ENCODE measurements around the gene PSTPIP1.

The PSTPIP1 gene

DNA sequence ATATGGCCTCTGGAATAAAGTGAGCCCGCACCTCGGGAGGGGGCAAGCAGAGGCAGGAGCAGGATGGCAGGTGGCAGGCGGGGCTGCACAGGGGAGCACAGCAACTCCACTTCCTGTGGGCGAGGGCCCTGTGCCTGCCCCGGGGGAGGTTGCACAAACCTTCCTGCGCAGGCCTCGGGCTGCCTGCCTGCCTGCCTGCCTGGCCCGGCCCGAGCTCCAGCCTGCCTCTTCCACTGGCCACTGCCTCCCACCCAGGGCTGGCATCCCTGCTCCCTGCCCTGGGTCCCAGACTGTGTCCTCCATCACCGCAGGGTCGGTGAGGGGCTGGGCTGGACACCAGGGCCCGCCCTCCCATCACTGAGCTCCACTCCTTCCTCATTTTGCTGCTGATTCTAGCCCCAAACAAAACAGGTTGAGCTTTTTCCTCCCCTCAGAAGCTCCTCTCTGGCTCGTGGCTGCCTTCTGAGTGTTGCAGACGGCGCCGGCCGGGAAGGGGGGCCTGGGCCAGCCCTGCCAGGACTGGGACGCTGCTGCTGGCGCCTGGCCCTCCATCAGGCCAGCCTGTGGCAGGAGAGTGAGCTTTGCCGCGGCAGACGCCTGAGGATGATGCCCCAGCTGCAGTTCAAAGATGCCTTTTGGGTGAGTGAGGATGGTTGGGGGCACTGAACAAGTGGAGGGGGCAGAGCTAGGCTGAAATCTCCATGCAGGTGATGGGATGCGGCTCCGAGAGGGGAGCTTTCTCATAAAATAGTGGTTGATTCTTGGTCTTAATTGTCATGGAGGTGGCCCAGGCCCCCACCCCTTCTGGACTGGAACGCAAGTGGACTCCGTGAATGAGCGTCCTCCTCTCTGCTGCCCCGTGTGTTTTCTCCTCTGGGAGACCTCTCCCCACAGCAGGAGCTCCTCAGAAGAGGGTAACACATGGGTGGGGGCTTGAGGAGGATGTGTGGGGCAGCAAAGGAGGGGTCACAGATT is at the start of gene PSTPIP1:
Gene PSTPIP1, plus strand, starts transcription at position 156 of the 975 bp plus-strand sequence. Its CDS starts 448 bp downstream, at position 604.
- DNase-seq (ENCODE audit: low read depth): no peak

DNA sequence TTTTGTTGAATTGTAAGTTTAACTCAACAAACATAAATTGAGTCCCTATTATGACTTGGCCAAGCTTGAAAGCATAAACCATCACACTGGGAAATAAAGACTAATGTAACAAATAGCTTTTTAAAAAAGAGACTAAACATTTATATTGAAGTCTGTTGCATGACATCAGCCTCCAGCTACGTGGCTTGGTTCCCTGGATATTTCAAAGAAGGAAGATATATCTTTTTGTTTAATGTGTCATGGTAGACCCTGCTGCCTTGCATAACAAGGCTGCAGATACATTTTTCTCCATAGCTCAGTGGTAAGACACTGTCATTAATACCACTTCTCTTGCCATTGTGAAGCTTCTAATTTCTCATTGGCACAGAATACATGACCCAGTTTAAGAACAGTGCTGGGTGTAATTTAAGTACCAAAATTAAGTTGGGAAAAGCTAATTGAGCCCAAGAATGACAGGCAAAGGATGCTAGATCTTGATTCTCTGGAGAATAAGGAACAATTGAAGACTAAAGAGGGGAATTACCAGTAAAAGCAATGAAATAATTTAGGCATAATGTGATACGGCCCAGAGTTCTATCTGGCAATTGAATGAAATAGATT is 49.3 kb upstream of the PSTPIP1 start:
- no peak for DNase-seq (ENCODE audit: low read depth)

DNA sequence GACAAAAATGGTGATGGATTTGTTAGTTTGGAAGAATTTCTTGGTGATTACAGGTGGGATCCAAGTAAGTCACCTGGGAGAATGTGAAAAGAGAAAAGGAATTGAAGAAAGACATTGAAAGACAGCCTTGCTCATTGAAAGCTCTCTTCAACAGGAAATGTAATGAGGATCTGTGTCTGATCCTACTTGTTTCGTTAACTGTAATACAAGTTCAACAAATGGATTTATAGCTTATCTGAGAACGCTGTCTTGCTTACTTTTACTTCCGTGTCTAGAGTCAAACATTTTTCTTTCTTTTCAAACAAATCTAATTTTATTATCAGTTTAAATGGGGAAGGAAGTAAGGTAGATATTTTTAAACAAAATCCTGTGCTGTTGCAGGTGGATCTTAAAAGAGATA is 47.5 kb upstream of the PSTPIP1 start:
- DNase-seq (ENCODE audit: low read depth): no peak

DNA sequence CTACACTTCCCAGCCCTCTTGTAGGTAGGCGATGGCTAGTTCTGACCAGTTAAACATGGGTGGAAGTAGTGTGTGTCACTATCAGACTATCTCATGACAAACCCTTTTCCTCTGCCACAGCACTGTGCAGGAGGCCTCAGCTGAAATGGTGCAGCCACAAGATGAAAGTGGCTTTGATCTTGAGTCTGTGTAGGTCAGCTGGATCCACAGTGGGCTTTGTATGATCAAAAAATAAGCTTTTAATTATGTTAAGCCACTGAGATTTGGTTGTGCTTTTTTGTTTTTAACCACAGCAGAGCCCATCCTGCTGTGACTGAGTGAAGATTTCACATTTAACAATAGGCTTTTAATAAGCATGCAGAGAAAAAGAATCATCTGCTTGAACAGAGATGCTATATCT is 43.7 kb upstream of the PSTPIP1 start:
- no peak for DNase-seq (ENCODE audit: low read depth)

DNA sequence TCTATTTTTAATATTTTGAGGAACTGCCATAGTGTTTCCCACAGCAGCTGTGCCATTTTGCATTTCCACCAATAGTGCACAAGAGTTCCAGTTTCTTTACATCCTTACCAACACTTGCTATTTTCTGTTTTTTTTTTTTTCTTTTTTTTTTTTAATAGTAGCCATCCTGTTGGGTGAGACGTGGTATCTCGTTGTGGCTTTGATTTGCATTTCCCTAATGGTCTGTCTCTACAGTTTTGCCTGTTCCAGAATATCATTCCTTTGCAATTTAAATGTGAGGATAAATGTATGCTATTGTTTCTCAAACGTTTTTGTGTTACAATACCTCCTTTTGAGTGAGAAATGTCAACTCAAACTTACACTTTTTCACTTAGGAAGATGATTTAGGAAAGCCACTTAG is 41.0 kb upstream of the PSTPIP1 start:
- DNase-seq (ENCODE audit: low read depth): no peak

DNA sequence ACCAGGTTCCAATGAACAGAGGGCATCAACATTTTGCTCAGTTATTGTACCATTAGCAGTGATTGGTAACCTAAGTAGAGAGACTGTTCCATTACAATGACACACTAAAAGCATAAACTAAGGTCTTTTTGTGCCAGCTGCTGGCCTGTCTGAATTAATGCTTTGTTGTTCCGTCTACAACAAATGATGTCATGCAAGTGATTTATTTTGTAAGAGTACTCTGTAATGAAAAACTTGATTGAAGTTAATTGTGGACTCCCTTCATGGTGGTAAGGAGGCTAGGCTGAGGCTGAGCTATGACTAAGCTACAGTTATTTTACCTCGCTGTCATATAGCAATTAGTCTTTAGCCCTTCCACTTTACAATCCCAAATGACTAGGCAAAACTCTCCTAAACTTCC is 40.2 kb upstream of the PSTPIP1 start:
- no peak for DNase-seq (ENCODE audit: low read depth)

DNA sequence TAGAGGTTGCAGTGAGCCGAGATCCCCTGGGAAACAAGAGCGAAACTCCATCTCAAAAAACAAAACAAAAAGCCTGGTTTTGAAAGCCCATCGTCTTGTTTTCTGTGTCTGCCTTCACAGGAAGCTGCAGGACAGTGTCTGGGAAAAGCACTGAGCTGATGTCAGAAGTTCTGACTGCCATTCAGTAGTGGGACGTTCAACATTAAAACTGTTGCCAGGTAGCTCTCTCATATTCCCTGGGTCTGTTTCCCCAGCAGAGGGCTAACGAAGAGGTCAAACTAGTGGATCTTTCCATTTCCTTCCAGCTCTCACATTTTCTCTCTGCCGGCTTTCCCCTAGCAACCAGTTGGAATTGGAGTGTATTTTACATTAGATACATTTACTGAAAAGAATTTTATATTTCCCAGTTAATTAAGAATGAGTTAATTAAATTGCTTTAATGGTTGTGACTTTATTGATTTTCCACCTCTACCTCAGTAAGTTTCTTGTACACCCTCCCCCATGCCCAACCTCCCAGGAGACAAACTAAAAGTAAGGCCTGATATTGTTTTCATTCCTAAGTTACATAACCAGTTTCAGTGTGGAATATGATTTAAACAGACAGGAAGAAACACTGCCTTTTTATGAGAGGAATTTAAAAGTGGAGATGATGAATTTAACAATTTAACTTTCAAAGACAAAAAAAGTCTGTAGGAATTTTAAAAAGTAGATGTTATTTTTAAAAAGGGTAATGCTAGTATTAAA is 33.5 kb upstream of the PSTPIP1 start:
- no peak for DNase-seq (ENCODE audit: low read depth)

DNA sequence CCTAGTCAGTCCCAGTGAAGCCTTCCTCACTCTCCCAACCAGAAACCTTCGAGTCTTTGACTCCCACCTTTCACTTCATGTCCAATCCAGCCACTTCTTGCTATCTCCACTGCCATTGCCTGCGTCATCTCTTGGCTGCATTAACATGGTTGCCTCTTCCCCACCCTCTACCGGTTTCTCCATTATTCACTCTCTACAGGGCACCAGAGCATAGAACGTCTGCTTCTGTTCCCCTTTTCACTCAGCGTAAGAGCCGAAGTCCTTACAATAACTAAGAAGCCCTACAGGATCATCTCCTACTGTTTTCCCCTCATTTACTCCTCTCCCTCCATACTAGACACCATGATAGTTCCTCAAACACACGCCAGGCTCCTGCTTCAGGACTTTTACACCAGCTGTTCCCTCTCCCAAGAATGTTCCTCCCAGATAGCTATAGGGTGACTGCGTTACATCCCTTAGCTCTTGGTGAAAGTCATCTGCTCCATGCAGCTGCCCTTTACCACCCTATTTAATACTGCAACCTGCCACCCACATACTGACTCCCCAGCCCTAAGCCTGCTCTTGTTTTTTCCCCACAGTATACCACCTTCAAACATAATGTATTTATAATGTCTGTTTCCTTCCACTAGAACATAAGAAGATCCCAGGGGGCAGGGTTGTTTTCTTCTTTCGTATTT is 32.5 kb upstream of the PSTPIP1 start:
- DNase-seq (ENCODE audit: low read depth): no peak

DNA sequence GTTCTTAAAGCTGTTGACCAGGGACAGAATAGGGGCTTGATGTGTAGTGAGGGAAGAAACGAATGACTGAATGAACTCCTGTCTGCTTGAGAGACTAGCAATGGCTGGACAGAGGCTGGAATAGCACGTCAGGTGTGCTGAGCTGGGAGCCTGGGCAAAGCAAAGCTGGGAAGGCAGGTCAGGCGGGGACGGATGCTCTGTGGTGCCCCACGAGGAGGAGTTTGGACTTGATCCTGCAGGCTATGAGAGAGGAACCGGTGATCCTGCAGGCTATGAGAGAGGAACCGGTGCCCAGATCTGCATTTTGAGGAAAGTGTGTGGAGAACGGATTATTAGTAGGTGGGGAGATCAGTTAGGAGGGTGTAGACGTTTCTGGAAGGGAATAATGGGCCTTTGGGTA is 31.3 kb upstream of the PSTPIP1 start:
- no peak for DNase-seq (ENCODE audit: low read depth)

DNA sequence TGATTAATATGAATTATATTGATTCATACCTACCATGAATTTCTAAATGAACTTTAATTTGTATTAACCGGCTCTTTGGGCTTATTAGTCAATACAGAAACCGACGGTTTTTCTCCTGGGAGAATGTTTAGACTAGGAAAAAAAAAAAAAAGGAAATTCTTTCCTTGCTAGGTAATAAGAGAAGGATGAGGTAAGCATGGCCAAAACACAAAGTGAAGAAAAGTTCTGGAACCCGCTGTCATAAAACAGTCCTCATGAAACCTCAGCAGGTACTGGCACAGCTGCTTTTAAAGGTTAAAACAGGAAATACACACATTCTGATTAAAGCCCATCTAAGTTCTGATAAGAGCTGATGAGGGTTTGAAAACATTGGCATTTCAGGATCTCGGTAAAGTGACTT is 30.8 kb upstream of the PSTPIP1 start:
- no peak for DNase-seq (ENCODE audit: low read depth)

DNA sequence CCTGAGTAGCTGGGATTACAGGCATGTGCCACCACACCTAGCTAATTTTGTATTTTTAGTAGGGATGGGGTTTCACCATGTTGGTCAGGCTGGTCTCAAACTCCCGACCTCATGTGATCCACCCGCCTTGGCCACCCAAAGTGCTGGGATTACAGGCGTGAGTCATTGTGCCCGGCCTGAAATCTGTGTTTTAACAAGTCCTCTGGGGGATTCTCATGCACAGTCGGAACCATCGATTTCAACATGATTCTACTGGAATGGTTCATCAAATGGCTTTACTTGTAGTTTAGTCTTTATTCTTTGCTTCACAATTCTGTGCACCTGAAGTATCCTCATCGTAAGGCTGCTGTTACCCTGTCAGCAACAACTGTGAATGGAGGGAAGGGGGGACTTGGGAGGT is 28.9 kb upstream of the PSTPIP1 start:
- peak; percentile 58 for DNase-seq (ENCODE audit: low read depth)

DNA sequence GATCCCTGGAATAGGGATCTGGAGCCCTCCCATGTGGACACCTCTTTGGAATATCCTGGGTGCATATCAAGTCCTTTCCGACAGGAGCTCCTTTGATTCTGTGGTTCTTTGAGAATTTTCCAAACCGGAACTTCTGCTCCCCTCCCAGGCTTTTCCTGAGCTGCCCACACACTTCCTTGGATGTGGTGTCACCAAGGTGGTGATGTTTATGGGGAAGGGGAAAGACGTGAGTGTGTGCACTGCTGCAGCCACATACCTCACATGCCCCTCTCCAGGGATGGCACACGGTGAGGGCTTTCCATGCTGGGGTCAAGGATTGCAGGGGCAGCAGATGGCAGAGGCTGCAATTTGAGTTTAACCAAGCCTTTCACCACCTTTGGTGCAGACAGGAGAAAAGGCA is 27.9 kb upstream of the PSTPIP1 start:
- no peak for DNase-seq (ENCODE audit: low read depth)

DNA sequence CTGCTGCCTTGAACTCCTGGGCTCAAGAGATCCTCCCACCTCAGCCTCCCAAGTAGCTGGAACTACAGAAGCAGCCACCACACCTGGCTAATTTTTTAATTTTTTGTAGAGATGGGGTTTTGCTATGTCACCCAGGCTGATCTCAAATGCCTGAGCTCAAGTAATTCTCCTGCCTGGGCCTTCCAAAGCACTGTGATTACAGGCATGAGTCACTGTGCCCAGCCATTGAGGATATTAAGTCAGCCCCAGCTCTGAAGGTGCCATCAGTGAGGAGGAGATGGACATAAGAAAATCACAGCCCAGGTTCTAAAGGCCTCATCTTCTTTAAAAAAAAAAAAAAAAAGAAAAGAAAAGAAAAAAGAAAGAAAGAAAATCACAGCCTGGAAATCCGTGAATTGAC is 26.6 kb upstream of the PSTPIP1 start:
- no peak for DNase-seq (ENCODE audit: low read depth)

DNA sequence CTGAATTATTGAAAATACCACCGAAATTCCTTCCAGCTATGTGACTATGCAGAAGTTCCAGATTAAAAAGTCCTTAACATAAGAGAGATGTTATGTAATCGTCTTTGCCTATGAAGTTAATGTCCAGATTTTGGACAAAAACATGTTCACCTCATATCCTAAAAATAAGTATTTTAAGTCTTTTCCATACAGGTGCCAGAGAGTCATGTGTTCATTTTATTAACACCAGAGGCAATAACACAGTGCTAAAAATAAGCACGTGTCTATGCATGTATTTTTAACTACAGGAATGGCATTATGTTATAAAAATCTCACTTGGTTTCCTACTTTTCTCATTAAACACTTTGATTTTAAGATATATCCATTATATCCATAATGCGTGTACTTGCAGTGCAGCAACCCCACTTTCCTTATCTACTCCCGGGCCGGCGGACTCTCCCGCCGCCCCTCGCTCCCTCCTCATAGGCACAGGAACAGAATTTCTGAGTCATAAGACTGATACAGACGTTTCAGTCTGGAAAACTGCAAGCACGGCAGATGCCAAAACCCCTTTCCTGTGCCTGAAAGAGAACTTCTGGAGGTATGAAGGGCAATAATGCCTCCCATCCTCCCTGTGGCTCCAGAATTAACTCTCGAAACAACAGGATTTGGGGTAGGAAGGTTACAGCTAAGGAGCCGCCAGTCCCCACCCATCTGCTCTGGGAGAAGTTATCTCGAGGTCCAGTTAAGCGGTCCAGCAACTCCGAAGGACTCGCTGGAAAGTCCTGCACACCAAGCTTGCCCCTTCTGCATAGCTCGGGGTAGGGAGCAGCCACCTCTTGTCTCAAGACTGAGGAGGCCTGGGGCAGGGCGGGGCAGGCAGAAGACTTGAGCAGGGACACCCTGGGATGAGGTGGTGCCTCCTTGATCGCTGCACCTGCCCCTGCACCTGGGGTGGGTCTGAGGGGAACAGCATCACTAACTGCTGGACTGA is 22.3 kb upstream of the PSTPIP1 start:
- DNase-seq (ENCODE audit: low read depth): no peak

DNA sequence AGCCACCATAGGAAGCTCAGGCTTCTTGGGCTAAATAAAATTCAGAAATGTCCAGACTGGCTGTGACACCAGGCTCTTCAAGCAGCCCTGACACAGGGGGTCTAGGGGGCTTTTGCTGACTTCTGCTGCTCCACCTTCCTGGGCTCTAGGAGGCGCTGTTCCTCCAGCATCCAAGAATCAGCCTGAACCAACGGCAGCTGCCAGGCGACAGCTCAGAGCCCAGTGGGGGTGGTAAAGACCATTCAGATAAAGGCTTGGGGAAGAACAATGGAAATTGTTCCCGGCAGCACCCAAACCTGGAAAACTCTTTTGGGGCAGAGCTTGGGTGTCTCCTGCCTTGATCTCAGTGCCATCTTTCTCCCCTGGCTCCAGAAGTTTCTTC is 21.6 kb upstream of the PSTPIP1 start:
- DNase-seq (ENCODE audit: low read depth): no peak

DNA sequence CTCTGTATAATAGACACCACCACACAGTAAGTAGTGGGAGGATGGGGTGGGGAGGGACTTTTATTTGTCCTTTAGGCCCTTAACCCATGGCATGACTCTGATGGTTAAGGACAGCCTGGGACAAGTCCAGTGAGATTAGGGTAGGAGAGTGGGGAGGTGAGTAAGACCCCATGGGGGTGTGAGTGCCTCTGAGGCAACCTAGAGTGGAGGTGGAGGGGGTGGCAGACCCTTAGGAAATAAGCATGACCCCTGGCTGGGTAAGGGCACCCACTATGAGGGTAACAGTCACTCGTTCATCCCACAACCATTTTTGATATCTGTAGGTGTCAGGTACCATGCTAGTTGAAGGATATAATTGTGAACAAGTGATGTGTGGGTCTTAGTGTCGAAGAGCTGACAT is 21.0 kb upstream of the PSTPIP1 start:
- no peak for DNase-seq (ENCODE audit: low read depth)

DNA sequence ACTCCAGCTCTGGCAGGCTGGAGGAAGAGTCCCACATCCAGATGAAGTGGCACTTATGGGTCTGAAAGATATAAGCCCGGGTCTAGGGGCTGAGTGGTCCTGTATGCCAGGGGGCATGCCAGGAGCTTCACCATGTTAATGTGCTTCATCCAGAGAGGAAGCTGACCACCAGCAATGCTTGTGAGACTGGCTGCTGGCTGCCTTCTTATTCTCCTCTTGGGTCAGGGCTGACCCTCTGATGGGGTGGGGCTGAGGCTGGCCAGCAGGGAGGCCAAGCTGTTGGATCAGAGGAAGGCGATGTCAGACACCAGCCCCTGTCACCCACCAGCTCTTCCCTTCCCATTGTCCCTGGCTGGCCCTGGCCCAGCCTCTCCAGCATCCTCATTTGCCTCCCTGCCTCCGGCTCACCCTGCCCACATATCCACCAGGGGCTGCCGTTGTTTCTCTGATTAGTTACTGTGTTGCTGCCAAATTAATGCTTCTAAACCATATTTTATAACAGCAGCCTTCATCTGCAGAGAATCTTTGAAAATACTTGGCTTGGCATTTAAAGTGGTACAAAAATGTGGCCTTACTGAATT is 20.4 kb upstream of the PSTPIP1 start:
- no peak for DNase-seq (ENCODE audit: low read depth)

DNA sequence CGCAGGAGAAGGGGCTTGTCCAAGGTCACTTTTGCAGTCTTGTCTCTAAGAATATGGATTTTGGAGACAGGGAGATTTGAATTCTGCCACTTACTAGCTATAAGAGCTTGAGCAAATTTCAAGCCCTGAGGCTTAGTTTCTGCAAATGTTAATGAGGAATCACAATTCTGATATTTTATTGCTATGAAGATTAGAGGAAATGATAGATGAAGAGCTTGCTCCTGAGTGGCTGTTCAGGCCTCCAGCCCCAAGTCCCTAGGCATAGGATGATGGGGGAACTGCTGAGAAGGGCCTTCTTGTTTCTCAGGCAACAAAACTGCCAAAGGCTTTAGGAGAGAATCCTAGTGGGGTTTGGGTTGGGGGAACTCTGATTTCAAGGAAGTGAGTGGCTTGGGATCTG is 18.8 kb upstream of the PSTPIP1 start:
- DNase-seq (ENCODE audit: low read depth): no peak

DNA sequence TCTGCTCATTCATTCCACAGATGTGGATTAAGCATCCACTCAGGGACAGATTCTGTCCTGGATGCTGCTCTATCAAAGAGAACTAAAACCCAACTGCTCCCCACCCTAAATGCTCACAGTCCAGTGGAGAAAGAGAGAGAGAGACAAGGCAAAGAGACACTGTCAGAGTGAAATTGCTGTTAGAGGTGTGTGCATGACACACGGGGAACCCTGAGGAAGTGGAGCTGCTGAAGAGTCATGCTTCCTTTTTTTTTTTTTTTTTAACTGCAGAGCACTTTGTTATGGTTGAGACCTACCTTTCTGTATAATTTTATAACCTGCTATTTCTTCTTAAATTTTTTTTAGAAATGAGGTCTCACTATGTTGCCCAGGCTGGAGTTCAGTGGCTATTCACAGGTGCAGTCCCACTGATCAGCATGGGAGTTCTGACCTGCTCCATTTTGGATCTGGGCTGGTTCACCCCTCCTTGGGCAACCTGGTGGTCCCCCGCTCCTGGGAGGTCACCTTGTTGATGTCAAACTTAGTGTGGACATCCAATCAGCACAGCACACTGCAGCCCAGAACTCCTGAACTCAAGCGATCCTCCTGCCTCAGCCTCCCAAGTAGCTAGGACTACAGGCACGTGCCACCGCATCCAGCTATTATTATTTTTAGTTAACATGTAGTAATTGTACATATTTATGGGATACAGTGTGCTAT is 18.2 kb upstream of the PSTPIP1 start:
- DNase-seq (ENCODE audit: low read depth): no peak

All from stromal cell of bone marrow (primary cell).